Globus pallidus (tissue), 1 donor: ENCODE data around the gene SLC35F1.

Experiments
- DNase-seq: peaks from one replicate; pipeline ENCODE4 v3.0.0-alpha.2; 2015; ENCODE audit warnings: low spot score

Gene SLC35F1

GRCh38 chr6:118122801-118123200 is 215.7 kb downstream of the SLC35F1 start:
- no peak for DNase-seq

GRCh38 chr6:118123503-118124037 is 216.5 kb downstream of the SLC35F1 start:
- DNase-seq, result no peak

- DNase-seq, result no peak
Measured at GRCh38 chr6:118124851-118125250, 217.8 kb downstream of the SLC35F1 start.

DNA sequence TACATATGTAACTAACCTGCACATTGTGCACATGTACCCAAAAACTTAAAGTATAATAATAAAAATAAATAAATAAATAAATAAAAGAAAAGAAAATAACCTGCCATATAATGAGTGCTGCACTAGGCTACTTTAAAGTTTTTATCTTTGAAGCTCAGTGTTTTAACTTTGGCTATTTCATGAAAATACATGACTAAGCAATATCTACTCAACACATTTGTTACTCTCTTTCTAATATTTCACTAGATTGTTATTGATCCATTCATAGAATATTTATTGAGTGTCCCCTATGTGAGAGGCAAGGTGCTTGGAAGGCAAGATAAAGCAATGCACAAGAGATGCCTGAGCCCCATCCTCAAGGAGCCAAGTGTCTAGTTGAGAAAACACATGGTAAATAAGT is 221.7 kb downstream of the SLC35F1 start:
- DNase-seq, result no peak

- no peak for DNase-seq
Measured at GRCh38 chr6:118134206-118134605, 227.1 kb downstream of the SLC35F1 start.

GRCh38 chr6:118134736-118135135 is 227.7 kb downstream of the SLC35F1 start:
- DNase-seq, result no peak

- DNase-seq, result no peak
Measured at GRCh38 chr6:118135371-118135770, 228.3 kb downstream of the SLC35F1 start.

- no peak for DNase-seq
Measured at GRCh38 chr6:118141211-118141610, 234.1 kb downstream of the SLC35F1 start.

DNA sequence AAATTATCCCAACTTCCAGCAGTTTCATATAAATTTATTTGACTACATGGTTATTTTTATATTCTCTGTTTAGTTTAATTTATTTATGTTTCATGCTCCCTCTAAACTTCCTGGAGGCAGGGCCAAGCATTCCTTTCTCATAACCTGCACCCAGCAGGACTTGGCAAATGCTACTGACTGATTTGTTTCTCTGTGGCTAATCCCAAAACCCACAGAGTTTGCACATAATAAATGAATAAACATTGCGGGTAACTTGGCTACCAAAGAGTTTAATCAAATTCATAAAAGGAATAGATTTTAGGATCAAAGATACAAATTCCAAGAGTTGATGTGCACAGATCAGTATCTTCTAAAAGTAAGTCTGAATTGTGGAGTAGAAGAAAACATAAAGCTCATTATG is 239.5 kb downstream of the SLC35F1 start:
- no peak for DNase-seq

DNA sequence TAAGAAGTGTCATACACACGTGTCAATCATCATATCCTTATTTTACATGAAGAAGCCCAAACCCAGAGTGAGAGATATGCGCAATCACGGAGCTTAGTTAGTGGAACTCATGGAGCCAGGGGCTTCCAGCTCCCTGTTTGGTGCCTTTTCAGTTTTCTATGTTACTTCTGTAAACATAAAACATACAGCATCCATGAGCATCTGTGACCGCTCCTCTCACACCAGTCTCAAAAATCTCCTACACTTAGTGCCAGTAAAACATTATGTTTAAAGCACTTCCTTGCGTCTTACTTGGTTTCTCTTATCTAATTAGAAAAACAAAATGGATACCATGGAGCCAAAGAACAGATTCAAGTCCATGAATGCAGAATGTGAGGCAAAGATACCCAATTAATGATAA is 240.4 kb downstream of the SLC35F1 start:
- DNase-seq, result no peak

GRCh38 chr6:118148561-118148960 is 241.5 kb downstream of the SLC35F1 start:
- no peak for DNase-seq

DNA sequence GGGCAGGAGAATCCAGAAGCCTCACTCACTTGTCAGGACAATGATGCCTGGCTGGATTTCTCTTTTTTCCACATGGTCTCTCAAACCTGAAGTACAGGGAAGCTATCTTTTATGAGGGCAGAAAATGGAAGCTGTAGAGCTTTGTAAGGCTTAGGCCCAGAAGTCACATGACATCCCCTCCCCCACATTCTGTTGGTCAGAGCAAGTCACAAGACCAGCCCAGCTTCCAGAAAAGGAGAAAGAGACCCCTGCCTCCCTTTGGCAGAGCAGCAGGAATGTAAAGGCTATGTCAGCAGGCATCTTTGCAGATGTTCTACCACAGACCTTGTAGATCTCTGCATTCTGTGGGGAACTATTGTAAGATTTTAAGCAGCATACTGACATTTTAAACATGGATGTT is 245.5 kb downstream of the SLC35F1 start:
- DNase-seq, result no peak

- no peak for DNase-seq
Measured at GRCh38 chr6:118161343-118161742, 254.3 kb downstream of the SLC35F1 start.

DNA sequence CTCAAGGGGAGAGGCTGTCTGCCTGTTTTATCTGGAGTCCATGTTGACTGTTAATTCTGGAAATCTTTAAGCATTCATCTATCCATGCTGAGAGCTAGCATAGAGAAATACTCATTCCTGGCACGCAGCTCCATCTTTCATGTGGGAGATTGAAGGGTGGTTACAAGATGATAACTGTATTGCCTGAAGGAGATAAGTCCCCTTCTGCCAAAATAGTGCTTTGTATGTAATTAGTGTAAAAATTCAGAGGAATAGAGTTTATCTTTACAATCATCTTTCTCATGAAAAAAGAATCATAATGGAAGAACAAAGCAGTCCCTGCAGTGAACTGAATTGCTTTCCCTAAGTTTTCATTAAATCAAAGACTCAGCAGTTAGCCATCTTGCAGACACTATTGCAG is 256.5 kb downstream of the SLC35F1 start:
- DNase-seq, result no peak

GRCh38 chr6:118165500-118165899 is 258.4 kb downstream of the SLC35F1 start:
- DNase-seq, result no peak

GRCh38 chr6:118168421-118168820 is 261.4 kb downstream of the SLC35F1 start:
- DNase-seq, result no peak

DNA sequence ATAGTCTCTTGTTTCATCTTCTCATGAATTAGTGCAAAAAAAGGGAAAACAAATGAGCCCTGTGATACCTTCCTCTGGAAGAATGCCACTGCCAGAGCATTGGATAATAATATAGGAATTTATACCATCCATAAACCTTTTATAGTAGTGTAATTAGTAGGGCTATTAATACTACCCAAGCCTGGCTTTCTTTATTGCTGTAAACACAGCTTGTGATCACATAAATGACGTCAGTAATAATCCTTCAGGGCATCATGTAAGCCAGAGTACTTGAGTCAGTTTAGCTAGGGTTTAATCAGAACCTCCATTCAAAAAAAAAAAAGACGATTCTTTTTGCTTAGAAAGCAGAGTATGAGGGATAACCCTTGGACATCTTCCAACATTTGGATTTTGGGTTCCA is 264.8 kb downstream of the SLC35F1 start:
- no peak for DNase-seq

DNA sequence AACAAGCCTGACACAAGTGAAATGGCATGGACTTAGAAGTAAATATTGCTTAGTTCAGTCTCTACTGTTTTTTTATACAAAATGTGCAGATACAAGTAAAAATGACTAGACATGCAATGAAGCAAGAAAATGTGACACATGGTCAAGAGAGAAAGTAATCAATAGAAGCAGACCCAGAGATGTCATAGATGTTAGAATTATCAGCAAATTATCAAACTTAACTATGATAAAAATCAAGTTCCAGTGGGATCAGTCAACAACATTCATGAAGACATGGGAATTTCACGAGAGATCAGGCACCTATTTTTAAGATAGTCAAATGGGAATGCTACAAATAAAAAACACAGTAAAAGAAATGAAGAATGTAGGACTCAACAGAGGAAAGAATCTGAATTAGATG is 267.0 kb downstream of the SLC35F1 start:
- DNase-seq, result no peak

DNA sequence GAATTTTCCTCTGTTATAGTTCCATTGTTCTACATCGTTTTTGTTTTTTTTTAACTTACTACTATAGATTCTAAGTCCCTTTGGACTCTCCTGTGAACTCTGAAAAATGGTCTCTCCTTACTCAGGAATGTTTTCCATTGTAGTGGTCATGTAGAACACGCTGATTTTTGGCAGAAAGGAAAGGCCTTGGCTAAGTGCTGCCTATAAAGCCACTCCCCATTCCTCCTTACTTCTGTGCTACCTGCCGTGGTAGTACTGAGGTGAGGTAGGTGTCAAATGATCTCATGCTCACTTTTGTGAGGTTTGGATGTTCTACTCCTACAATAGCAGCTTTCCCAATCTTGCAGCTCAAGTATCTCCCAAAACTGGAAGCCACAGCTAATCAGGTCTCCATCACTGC is 270.7 kb downstream of the SLC35F1 start:
- DNase-seq, result no peak

DNA sequence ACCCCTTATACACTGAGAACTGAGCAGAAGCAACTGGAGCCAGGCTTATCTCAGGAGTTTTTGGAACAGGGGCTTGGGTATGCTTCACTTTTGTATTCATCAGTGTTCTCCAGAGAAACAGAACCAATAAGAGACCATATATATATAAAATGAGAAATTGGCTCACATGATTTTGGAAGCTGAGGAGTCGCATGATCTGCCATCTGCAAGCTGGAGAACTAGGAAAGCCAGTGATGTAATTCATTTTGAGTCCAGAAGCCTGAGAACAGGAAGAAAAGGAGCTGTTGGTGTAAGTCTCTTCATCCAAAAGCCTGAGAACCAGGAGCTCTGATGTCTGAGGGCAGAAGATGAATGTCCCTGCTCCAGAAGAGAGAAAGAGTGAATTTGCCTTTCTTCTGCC is 272.0 kb downstream of the SLC35F1 start:
- DNase-seq, result no peak

DNA sequence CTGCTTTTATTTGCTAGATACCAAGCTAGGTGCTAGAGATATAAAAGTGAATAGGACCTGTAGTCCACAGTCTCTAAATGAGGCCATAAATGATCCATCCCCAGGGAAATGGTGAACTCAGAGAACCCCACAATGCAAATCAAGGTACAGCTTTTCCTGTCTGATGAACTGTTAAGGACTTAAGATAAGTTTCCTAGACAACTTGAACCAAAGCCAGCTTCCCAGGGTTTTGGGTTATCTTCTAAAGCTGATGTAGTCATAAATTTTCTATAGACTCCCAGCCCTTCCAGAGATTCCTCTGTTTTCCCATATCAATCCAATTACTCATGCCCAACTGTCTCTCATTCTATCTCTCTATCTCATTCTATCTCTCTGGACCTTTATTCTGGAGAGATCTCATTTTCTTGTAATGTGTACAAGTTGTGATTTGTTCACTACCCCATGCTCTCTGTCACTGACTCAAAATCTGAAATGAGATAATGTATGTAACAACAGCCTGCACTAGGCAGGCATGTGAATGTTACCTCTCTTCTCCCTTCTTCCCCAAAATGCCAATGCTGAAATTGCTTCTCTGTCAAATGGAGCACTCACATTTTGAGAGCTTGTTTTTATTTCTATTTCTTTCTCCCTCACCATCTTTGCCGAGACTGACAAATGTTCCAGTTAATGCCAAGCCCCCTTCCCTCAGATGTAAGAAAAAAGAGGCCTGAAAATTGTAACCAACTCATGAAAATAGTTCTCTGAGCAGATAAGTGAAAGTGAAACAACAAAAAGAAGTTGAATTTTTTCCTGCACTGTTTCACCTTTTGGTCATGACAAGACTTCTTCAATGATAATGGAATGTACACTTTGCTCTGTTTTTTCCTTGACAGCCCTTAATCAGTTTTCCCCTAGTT is 279.9 kb downstream of the SLC35F1 start:
- no peak for DNase-seq

- no peak for DNase-seq
Measured at GRCh38 chr6:118187568-118188164, 280.6 kb downstream of the SLC35F1 start.

GRCh38 chr6:118188561-118188960 is 281.5 kb downstream of the SLC35F1 start:
- no peak for DNase-seq
